ENCODE measurements around the gene CTDSP1. TPM values are rescaled to one million over a fixed set of nuclear protein-coding genes. Genes with fewer than 3 reads are reported as not detected.

CTDSP1 gene
- polyA plus RNA-seq, 6 donors from 2014 or later: 10.0 to 13.8 (median 11.9) TPM

GRCh38 chr2:218387369-218388194, 12.1 kb upstream of the CTDSP1 start:
- Mint-ChIP-seq H3K4me3 (peak overlapping the region in 7 of 8 donors; percentile 38 to 77 (median 74)), H3K27me3 (peaks cover 0 to 11% (median 0%) of the 10 kb centered on the region in 3 donors)
- ATAC-seq (ENCODE audit: low read depth in 2 of 2): peak; percentile 75 to 78

GRCh38 chr2:218389333-218390150, 10.1 kb upstream of the CTDSP1 start:
- Mint-ChIP-seq H3K27me3 (peaks cover 0 to 11% (median 0%) of the 10 kb centered on the region in 3 donors), H3K9me3 (no peaks in the 10 kb centered on the region), H3K4me3 (peak overlapping the region in 2 of 8 donors; percentile 16 to 22), H3K36me3 (no peaks in the 10 kb centered on the region), H3K4me1 (peaks cover 16 to 30% (median 23%) of the 10 kb centered on the region in 3 donors), H3K27ac (peak overlapping the region in 2 of 6 donors; percentile 80 to 92)
- no peak for ATAC-seq (ENCODE audit: low read depth in 2 of 2)
- DNase-seq: no peak

More at GRCh38 chr2:218387369-218388194, 12.1 kb upstream of the CTDSP1 start:
- Mint-ChIP-seq H3K9me3 (no peaks in the 10 kb centered on the region), H3K27ac (peak overlapping the region in 2 of 6 donors; percentile 24 to 55), H3K4me1 (peaks cover 5 to 10% (median 5%) of the 10 kb centered on the region in 3 donors), H3K36me3 (no peaks in the 10 kb centered on the region)
- no peak for DNase-seq

GRCh38 chr2:218391202-218391601, 8.5 kb upstream of the CTDSP1 start:
- Mint-ChIP-seq H3K36me3 (no peaks in the 10 kb centered on the region), H3K9me3 (no peaks in the 10 kb centered on the region), H3K27ac (no peak overlapping the region), H3K27me3 (peaks cover 0 to 11% (median 0%) of the 10 kb centered on the region in 3 donors), H3K4me1 (peaks cover 19 to 43% (median 36%) of the 10 kb centered on the region in 3 donors), H3K4me3 (no peak overlapping the region)
- ATAC-seq (ENCODE audit: low read depth in 2 of 2) (no peak), DNase-seq (no peak)

GRCh38 chr2:218392459-218392858, 7.2 kb upstream of the CTDSP1 start:
- Mint-ChIP-seq H3K4me3 (no peak overlapping the region), H3K36me3 (no peaks in the 10 kb centered on the region), H3K9me3 (no peaks in the 10 kb centered on the region), H3K27ac (peak overlapping the region in 3 of 6 donors; percentile 15 to 54 (median 46)), H3K27me3 (no peaks in the 10 kb centered on the region), H3K4me1 (peaks cover 27 to 49% (median 44%) of the 10 kb centered on the region in 3 donors)
- DNase-seq (no peak), ATAC-seq (ENCODE audit: low read depth in 2 of 2) (no peak)

- Mint-ChIP-seq H3K36me3 (no peaks in the 10 kb centered on the region), H3K27me3 (no peaks in the 10 kb centered on the region), H3K9me3 (peaks cover 0 to 3% (median 0%) of the 10 kb centered on the region in 7 donors), H3K4me1 (peaks cover 32 to 52% (median 49%) of the 10 kb centered on the region in 3 donors), H3K27ac (peak overlapping the region in 2 of 6 donors; percentile 25 to 46), H3K4me3 (no peak overlapping the region)
- ATAC-seq (ENCODE audit: low read depth in 2 of 2) (no peak), DNase-seq (no peak)
Measured at GRCh38 chr2:218392891-218393462, 6.7 kb upstream of the CTDSP1 start.

GRCh38 chr2:218393750-218394290, 5.8 kb upstream of the CTDSP1 start:
- Mint-ChIP-seq H3K9me3 (peaks cover 0 to 3% (median 0%) of the 10 kb centered on the region in 7 donors), H3K4me3 (peak overlapping the region in 3 of 8 donors; percentile 34 to 66 (median 45)), H3K27me3 (no peaks in the 10 kb centered on the region), H3K36me3 (no peaks in the 10 kb centered on the region), H3K27ac (peak overlapping the region in 2 of 6 donors; percentile 25 to 38), H3K4me1 (peaks cover 35 to 54% (median 53%) of the 10 kb centered on the region in 3 donors)
- ATAC-seq (ENCODE audit: low read depth in 2 of 2): no peak
- DNase-seq: no peak

- H3K4me1 Mint-ChIP-seq: peaks cover 35 to 54% (median 54%) of the 10 kb centered on the region in 3 donors
- ATAC-seq (ENCODE audit: low read depth in 2 of 2) (no peak), DNase-seq (no peak)
- peaks cover 0 to 3% (median 0%) of the 10 kb centered on the region in 7 donors for H3K9me3 Mint-ChIP-seq
- H3K27me3 Mint-ChIP-seq: no peaks in the 10 kb centered on the region
- peak overlapping the region in 3 of 6 donors; percentile 18 to 67 (median 38) for H3K27ac Mint-ChIP-seq
- H3K36me3 Mint-ChIP-seq: no peaks in the 10 kb centered on the region
- H3K4me3 Mint-ChIP-seq: peak overlapping the region in 5 of 8 donors; percentile 32 to 92 (median 45)
Measured at GRCh38 chr2:218394298-218395089, 5.2 kb upstream of the CTDSP1 start.

GRCh38 chr2:218395090-218395444, 4.6 kb upstream of the CTDSP1 start:
- Mint-ChIP-seq H3K4me3 (peak overlapping the region in 5 of 8 donors; percentile 20 to 92 (median 35)), H3K27ac (peak overlapping the region in 2 of 6 donors; percentile 18 to 19), H3K27me3 (no peaks in the 10 kb centered on the region), H3K9me3 (peaks cover 0 to 3% (median 0%) of the 10 kb centered on the region in 7 donors), H3K36me3 (no peaks in the 10 kb centered on the region), H3K4me1 (peaks cover 35 to 54% (median 54%) of the 10 kb centered on the region in 3 donors)
- no peak for ATAC-seq (ENCODE audit: low read depth in 2 of 2)
- no peak for DNase-seq

GRCh38 chr2:218395456-218395825, 4.2 kb upstream of the CTDSP1 start:
- DNase-seq: no peak
- Mint-ChIP-seq H3K4me1 (peaks cover 35 to 54% (median 54%) of the 10 kb centered on the region in 3 donors), H3K9me3 (peaks cover 0 to 3% (median 0%) of the 10 kb centered on the region in 7 donors), H3K27ac (peak overlapping the region in 5 of 6 donors; percentile 21 to 93 (median 92)), H3K36me3 (no peaks in the 10 kb centered on the region), H3K4me3 (peak overlapping the region; percentile 92 to 100 (median 96)), H3K27me3 (no peaks in the 10 kb centered on the region)
- ATAC-seq (ENCODE audit: low read depth in 2 of 2): no peak

GRCh38 chr2:218395826-218396687, 3.6 kb upstream of the CTDSP1 start:
- Mint-ChIP-seq H3K4me1 (peaks cover 35 to 56% (median 54%) of the 10 kb centered on the region in 3 donors), H3K36me3 (no peaks in the 10 kb centered on the region), H3K4me3 (peak overlapping the region; percentile 92 to 100 (median 96)), H3K27ac (peak overlapping the region; percentile 86 to 98 (median 93)), H3K27me3 (no peaks in the 10 kb centered on the region), H3K9me3 (peaks cover 0 to 3% (median 0%) of the 10 kb centered on the region in 7 donors)
- DNase-seq (peak; percentile 94), ATAC-seq (ENCODE audit: low read depth in 2 of 2) (peak; percentile 70 to 74)

GRCh38 chr2:218396688-218397462, 2.8 kb upstream of the CTDSP1 start:
- Mint-ChIP-seq H3K4me1 (peaks cover 41 to 64% (median 61%) of the 10 kb centered on the region in 3 donors), H3K36me3 (no peaks in the 10 kb centered on the region), H3K27ac (peak overlapping the region; percentile 86 to 98 (median 93)), H3K9me3 (peaks cover 0 to 3% (median 0%) of the 10 kb centered on the region in 7 donors), H3K4me3 (peak overlapping the region; percentile 92 to 100 (median 96)), H3K27me3 (no peaks in the 10 kb centered on the region)
- DNase-seq (peak; percentile 58), ATAC-seq (ENCODE audit: low read depth in 2 of 2) (no peak)

Data from naive B cell (primary cell).